ENCODE data around the gene ZIC5.

GRCh38 chr13:100014621-100015020 is 43.1 kb upstream of the ZIC5 start:
- TF ChIP-seq MAFK (IDR thresholded peaks at IDR 0.05; ENCODE audit: partially characterized antibody) (no peak), CTCF (IDR thresholded peaks at IDR 0.05) (no peak), REST (IDR thresholded peaks at IDR 0.05) (no peak), MYC (IDR thresholded peaks at IDR 0.05; ENCODE audit: borderline replicate concordance, low read length) (no peak), EP300 (IDR thresholded peaks at IDR 0.05) (no peak), SREBF2 (IDR thresholded peaks at IDR 0.05) (no peak), KDM1A (IDR thresholded peaks at IDR 0.05; ENCODE audit: low read depth) (no peak)
